Measurements from ENCODE around the gene CYTH2.
A peak's percentile ranks its signal among the peaks of the same experiment; 100 is the strongest.
"Not testable (repeated sequence)": the region's sequence is repeated elsewhere in the genome, so short reads cannot be mapped to it uniquely, and the experiment has no call there.

Gene CYTH2

DNA sequence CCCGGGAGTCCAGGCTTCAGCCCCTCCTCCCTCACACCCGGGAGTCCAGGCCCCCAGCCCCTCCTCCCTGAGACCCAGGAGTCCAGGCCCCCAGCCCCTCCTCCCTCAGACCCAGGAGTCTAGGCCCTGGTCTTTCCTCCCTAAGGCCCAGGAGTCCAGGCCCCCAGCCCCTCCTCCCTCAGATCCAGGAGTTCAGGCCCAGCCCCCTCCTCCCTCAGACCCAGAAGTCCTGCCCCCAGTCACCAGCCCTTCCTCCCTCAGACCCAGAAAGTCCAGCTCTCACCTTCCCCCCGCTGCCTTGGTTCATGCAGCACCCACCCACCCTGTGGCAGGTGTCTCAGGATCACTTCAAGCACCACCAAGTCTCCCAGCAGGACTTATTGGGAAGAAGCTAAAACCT, 14.1 kb downstream of the CYTH2 start:
- TF ChIP-seq, protein P1, sequence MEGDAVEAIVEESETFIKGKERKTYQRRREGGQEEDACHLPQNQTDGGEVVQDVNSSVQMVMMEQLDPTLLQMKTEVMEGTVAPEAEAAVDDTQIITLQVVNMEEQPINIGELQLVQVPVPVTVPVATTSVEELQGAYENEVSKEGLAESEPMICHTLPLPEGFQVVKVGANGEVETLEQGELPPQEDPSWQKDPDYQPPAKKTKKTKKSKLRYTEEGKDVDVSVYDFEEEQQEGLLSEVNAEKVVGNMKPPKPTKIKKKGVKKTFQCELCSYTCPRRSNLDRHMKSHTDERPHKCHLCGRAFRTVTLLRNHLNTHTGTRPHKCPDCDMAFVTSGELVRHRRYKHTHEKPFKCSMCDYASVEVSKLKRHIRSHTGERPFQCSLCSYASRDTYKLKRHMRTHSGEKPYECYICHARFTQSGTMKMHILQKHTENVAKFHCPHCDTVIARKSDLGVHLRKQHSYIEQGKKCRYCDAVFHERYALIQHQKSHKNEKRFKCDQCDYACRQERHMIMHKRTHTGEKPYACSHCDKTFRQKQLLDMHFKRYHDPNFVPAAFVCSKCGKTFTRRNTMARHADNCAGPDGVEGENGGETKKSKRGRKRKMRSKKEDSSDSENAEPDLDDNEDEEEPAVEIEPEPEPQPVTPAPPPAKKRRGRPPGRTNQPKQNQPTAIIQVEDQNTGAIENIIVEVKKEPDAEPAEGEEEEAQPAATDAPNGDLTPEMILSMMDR (IDR thresholded peaks at IDR 0.05; ENCODE audit: low read depth, low read length), result no peak
- DNase-seq (ENCODE audit: extremely low read depth, low read depth), result no peak

DNA sequence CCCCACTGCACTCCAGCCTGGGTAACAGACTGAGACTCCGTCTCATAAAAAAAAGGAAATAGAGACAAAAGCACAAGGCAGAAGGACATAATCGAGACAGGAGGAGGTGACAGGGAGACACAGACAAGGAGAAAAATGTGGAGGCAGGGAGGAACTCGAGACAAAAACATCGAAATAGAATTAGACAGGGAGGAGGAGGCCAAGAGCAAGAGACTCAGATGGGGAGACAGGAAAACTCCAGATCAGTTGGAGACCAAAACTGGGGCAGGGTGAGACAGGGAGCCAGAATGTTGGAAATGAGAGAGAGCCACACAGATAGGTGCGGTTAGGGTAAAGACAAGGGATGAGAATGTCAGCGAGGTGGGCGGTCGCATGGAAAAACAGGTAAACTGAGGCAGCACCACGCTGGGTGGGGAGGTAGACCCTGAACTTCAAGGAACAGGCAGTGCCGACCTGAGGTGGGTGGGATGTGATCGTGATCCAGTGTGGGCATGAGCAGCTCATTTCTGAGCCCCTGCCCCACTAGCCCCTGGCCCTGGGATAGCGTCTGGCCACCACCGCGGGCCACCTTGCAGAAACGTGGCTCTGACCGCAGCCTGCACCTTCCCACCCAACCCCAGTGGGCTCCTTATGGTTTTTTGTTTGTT, 15.2 kb downstream of the CYTH2 start:
- no peak for DNase-seq (ENCODE audit: extremely low read depth, low read depth)
- TF ChIP-seq, protein P1 (IDR thresholded peaks at IDR 0.05; ENCODE audit: low read depth, low read length), result no peak

DNA sequence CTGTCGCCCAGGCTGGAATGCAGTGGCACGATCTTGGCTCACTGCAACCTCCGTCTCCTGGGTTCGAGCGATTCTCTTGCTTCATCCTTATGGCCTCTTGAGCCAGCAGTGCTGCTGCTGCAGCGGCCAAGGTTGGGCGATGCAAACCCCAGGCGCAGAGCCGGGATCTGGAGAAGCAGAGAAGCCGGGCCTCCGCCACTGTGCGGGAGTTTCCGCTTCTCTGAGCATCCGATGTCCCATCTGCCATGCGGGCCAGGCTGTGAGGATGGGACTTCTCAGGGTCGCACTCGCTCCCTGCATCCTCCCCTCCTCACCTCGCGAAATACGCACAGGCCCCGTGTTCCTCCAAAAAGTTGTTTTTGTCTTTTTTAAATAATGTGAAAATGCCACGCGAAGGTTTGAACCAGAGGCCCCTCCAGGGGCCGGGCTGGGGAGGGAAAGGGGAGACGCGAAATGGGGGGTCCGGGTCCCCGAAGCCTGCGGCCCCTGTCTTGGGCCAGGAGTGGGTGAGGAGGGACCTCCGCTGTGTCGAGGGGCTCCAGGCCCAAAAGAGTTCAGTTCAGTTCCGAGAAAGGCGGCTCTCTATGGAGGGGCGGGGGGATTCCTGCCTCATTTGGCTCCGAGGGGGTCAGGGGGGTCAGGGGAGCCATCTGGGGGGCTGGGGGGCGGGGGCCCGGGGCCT, 15.9 kb downstream of the CYTH2 start:
- TF ChIP-seq, protein P1 (IDR thresholded peaks at IDR 0.05; ENCODE audit: low read depth, low read length), result no peak

DNA sequence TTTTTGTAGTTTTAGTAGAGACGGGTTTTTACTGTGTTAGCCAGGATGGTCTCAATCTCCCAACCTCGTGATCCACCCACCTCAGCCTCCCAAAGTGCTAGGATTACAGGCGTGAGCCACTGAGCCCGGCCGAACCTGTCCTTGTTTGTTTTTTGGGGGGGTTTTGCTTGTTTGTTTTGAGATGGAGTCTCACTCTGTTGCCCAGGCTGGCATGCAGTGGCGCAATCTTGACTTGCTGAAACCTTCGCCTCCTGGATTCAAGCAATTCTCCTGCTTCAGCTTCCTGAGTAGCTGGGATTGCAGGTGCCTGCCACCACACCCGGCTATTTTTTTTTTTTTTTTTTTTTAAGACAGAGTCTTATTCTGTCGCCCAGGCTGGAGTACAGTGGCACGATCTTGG, 17.5 kb downstream of the CYTH2 start:
- not testable (repeated sequence) for DNase-seq (ENCODE audit: extremely low read depth, low read depth)

More for the DNA sequence above, 15.9 kb downstream of the CYTH2 start:
- no peak for DNase-seq (ENCODE audit: extremely low read depth, low read depth)

DNA sequence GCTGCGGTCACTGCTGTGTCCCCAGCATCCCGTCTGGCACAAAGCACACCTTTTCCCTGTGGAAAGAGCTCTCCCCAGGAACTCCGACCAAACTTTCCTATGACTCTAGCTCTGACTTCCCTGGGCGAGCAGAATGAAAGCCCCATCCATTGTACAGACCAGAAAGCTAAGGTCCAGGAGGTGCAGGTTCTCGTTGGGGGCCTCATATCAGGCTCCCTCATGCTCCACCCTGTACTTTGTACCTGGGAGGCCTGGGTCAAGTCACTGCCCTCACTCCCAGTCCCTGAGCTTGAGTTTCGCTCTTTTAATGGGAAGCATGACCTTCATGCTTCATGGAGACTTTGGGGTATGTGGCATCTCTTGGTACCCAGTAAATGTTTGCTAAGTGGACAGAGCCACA, 18.4 kb downstream of the CYTH2 start:
- no peak for DNase-seq (ENCODE audit: extremely low read depth, low read depth)
- TF ChIP-seq, protein P1 (IDR thresholded peaks at IDR 0.05; ENCODE audit: low read depth, low read length), result no peak

DNA sequence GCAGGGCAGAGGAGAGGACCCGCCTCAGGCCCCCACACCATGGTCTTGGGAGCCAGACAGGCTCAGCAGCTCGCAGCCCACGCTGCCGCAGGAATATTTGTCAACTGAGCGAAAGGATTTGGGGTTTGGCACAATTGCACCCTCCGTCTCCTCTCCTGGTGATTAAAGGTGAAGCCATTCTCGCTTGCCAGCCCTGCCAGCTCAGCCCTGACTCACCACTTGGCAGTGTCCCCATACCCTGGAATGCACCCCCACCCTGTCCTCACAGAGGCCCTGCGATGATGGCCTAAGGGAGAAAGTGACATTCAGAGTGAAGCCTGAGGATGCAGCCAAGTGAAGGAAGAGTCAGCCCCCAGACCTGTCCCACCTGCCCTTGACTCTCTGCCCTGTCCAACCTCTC, 18.8 kb downstream of the CYTH2 start:
- peak; percentile 55 for DNase-seq (ENCODE audit: extremely low read depth, low read depth)
- TF ChIP-seq, protein P1 (IDR thresholded peaks at IDR 0.05; ENCODE audit: low read depth, low read length), result no peak

DNA sequence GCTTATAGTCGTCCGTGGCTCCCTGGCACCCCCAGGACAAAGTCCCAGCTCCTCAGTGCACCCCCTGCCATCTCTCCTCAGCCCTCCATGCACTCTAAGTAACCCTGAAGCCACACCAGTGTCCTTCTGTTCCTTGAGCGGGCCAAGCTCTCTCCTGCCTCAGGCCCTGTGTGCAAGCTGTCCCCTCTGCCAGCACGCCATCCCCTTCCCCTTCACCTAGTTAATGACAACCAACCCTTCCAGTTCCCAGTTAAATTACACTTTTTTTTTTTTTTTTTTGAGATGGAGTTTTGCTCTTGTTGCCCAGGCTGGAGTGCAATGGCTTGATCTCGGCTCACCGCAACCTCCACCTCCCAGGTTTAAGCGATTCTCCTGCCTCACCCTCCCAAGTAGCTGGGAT, 19.3 kb downstream of the CYTH2 start:
- DNase-seq (ENCODE audit: extremely low read depth, low read depth), result not testable (repeated sequence)

DNA sequence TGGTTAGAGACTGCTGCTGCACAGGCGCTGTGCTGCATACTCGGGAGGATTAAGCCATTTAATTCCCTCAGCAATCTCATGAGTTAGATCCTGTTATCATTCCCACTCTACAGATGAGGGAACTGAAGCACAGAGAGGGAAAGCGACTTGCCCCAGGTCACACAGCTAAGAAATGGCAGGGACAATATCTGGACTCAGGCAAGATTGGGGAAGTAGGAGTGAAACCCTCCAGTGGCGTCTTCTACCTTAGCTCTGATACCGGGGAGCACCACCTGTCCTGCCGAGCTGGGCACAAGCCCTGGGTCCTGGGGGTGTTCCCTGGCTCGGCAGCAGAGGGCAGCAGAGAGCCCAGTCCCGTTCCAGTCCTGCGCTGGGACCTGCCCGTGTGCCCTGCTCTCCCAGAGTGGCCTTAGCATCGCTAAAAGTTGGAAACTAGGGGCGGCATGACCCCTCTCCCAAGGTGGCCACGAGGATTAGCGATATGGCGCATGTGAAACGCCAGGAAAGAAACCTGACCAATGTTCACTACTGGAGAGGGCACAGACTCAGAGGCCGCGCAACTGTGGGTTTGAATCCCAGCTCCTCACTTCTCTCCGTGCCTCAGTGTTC, 20.5 kb downstream of the CYTH2 start:
- TF ChIP-seq, protein P1 (IDR thresholded peaks at IDR 0.05; ENCODE audit: low read depth, low read length), result peak; percentile 98
- DNase-seq (ENCODE audit: extremely low read depth, low read depth), result no peak
